ENCODE measurements around the gene CLIC4. TPM values are rescaled to one million over a fixed set of nuclear protein-coding genes. Genes with fewer than 3 reads are reported as not detected.
"Not testable (repeated sequence)": the region's sequence is repeated elsewhere in the genome, so short reads cannot be mapped to it uniquely, and the experiment has no call there.

The CLIC4 gene
- total RNA-seq, 6 experiments from 2014 or later = 517 to 729 (median 548) TPM

DNA sequence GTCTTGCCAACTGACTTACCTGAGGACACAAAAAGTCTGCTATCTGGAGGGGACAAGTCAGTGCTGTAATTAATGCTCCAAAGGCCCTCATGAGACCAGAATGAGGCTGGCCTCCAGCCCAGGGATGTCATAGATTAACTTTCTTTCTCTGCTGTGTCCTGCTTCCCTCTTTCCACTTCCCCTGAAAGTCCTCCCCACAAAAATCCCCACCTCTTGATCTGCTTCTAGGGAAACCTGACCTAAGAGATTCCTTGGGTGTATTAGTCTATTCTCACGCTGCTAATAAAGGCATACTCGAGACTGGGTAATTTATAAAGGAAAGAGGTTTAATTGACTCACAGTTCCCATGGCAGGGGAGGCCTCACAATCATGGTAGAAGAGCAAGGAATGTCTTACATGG lies 145.6 kb downstream of the CLIC4 start:
- no peak for DNase-seq
- Mint-ChIP-seq H3K27me3 (ENCODE audit: insufficient read depth) (peaks cover 2% of the 10 kb centered on the region), H3K27ac (no peak overlapping the region), H3K4me1 (ENCODE audit: low read depth) (peaks cover 14% of the 10 kb centered on the region), H3K9me3 (peaks cover 8% of the 10 kb centered on the region), H3K4me3 (no peak overlapping the region), H3K36me3 (ENCODE audit: low read depth) (peaks cover 8% of the 10 kb centered on the region)
- TF ChIP-seq, protein P1, sequence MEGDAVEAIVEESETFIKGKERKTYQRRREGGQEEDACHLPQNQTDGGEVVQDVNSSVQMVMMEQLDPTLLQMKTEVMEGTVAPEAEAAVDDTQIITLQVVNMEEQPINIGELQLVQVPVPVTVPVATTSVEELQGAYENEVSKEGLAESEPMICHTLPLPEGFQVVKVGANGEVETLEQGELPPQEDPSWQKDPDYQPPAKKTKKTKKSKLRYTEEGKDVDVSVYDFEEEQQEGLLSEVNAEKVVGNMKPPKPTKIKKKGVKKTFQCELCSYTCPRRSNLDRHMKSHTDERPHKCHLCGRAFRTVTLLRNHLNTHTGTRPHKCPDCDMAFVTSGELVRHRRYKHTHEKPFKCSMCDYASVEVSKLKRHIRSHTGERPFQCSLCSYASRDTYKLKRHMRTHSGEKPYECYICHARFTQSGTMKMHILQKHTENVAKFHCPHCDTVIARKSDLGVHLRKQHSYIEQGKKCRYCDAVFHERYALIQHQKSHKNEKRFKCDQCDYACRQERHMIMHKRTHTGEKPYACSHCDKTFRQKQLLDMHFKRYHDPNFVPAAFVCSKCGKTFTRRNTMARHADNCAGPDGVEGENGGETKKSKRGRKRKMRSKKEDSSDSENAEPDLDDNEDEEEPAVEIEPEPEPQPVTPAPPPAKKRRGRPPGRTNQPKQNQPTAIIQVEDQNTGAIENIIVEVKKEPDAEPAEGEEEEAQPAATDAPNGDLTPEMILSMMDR (IDR thresholded peaks at IDR 0.05) = no peak

DNA sequence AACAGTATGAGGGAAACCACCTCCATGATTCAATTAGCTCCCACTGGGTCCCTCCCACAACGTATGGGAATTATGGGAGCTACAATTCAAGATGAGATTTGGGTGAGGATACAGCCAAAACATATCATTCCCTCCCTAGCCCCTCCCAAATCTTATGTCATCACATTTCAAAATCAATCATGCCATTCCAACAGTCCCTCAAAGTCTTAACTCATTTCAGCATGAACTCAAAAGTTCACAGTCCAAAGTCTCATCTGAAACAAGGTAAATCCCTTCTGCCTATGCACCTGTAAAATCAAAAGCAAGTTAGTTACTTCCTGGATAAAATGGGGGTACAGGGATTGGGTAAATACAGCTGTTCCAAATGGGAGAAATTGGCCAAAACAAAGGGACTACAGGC lies 146.1 kb downstream of the CLIC4 start:
- not testable (repeated sequence) for DNase-seq; H3K4me3 Mint-ChIP-seq; H3K27ac Mint-ChIP-seq; H3K36me3 Mint-ChIP-seq (ENCODE audit: low read depth); H3K27me3 Mint-ChIP-seq (ENCODE audit: insufficient read depth); H3K9me3 Mint-ChIP-seq
- H3K4me1 Mint-ChIP-seq (ENCODE audit: low read depth) = peaks cover 14% of the 10 kb centered on the region

DNA sequence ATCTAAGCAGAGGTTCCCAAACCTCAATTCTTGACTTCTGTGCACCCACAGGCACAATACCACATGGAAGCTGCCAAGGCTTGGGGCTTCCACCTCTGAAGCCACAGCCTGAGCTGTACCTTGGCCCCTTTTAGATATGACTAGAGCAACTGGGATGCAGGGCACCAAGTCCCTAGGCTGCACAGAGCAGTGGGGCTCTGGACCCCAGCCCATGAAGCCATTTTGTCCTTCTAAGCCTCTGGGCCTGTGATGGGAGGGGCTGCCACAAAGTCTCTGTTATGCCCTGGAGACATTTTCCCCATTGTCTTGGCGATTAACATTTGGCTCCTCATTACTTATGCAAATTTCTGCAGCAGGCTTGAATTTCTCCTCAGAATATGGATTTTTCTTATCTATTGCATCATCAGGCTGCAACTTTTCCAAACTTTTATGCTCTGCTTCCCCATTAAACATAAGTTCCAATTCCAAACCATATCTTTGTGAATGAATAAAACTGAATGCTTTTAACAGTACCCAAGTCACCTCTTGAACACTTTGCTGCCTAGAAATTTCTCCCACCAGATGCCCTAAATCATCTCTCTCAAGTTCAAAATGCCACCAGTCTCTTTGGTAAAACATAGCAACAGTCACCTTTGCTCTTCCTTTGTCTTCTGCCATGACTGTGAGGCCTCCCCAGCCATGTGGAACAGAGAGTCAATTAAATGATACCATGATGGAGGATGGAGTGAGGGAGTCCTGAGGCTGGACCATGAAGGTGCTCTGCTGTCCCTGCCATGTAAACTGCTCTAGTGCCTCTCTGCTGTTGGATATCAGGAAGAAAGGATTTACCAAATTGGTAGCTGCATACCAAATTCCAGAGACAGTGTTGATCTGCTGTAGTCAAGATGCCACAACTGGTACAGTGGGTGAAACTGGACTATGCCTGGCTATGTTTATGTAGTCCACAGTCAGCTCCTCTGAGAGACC lies 147.2 kb downstream of the CLIC4 start:
- DNase-seq = no peak
- TF ChIP-seq, protein P1 (IDR thresholded peaks at IDR 0.05) = no peak

DNA sequence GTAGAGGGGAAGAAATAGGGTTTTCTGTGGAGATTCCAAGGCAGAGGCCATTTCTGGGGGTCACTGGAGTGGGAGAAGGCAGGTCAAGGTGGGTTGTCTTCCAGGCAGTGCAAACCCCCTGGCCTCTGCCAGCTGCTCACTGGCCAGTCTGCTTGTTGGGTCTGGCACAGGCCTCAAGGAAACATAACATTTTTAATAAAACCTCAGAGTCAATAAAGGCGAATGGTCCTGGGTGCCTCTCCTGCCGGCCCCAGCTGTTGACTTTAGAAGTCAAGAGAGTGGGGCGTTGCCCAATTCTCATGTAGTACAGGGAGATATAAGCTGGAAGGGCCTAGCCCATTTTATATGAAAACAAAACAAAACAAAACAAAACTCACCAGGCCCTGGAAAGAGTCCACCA lies 148.2 kb downstream of the CLIC4 start:
- peaks cover 14% of the 10 kb centered on the region for H3K4me1 Mint-ChIP-seq (ENCODE audit: low read depth)
- H3K4me3 Mint-ChIP-seq = no peak overlapping the region
- DNase-seq = no peak
- H3K27ac Mint-ChIP-seq = no peak overlapping the region
- H3K9me3 Mint-ChIP-seq = peaks cover 8% of the 10 kb centered on the region
- H3K36me3 Mint-ChIP-seq (ENCODE audit: low read depth) = peaks cover 8% of the 10 kb centered on the region
- peaks cover 5% of the 10 kb centered on the region for H3K27me3 Mint-ChIP-seq (ENCODE audit: insufficient read depth)
- TF ChIP-seq, protein P1 (IDR thresholded peaks at IDR 0.05) = no peak

More for the DNA sequence above, 147.2 kb downstream of the CLIC4 start:
- no peak overlapping the region for H3K4me3 Mint-ChIP-seq
- H3K27me3 Mint-ChIP-seq (ENCODE audit: insufficient read depth) = peaks cover 2% of the 10 kb centered on the region
- no peak overlapping the region for H3K27ac Mint-ChIP-seq
- H3K36me3 Mint-ChIP-seq (ENCODE audit: low read depth) = peaks cover 8% of the 10 kb centered on the region
- peaks cover 8% of the 10 kb centered on the region for H3K9me3 Mint-ChIP-seq
- peaks cover 14% of the 10 kb centered on the region for H3K4me1 Mint-ChIP-seq (ENCODE audit: low read depth)

Other genes with a start within 250 kb of the CLIC4 start
- gene RCAN3, start 242.6 kb upstream of the CLIC4 start, total RNA-seq (2021; fragmentation: NEBNext Ultra II Directional; extraction: Animal tissue kit (Norgen Biotek cat#: 25700)) = 10 to 100 TPM; 11.9 to 14.5 (median 12.9) TPM
- gene NCMAP, start 189.4 kb upstream of the CLIC4 start, total RNA-seq (2021; fragmentation: NEBNext Ultra II Directional; extraction: Animal tissue kit (Norgen Biotek cat#: 25700)) = not detected
- gene SRRM1, start 102.1 kb upstream of the CLIC4 start, total RNA-seq (2021; fragmentation: NEBNext Ultra II Directional; extraction: Animal tissue kit (Norgen Biotek cat#: 25700)) = 100 to 1,000 TPM; 118 to 149 (median 134) TPM
- not detected for gene RUNX3, start 184.8 kb downstream of the CLIC4 start, total RNA-seq (2021; fragmentation: NEBNext Ultra II Directional; extraction: Animal tissue kit (Norgen Biotek cat#: 25700))